ENCODE data around the gene CMIP.

CMIP gene

DNA sequence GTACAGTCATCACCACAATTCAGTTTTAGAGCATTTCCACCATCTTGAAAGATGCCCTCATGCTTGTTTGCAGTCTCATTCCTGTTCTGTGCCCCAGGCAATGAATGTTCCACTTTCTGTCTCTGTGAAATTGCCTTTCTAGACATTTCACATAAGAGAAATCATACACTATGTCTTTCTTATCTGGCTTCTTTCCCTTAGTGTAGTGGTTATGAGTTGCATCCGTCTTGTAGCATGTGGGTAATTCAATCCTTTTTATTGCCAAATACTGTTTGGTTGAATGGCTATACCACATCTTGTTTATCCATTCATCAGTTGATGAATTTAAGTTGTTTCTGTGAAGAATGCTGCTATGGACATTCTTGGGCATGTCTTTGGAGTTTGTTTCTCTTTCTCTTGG, 202.0 kb downstream of the CMIP start:
- DNase-seq = no peak

DNA sequence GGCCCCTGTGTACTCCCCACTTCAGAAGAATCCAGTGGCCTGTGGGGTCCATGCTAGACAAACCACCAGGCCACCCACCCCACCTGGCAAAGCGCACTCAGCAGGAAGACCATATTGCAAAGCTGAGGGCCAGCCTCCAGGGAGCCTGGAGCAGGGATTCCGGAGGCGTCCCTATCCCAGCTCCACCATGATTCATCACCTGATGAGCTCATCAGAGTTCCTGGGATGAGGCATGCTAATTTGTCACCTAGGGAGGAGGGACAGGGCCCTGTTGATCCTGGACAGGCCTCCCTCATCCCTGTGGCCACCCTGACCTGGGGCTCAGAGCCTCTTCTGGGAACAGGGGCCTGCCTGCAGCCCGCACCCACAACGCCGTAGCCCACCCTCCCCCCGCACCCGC, 202.9 kb downstream of the CMIP start:
- no peak for DNase-seq

DNA sequence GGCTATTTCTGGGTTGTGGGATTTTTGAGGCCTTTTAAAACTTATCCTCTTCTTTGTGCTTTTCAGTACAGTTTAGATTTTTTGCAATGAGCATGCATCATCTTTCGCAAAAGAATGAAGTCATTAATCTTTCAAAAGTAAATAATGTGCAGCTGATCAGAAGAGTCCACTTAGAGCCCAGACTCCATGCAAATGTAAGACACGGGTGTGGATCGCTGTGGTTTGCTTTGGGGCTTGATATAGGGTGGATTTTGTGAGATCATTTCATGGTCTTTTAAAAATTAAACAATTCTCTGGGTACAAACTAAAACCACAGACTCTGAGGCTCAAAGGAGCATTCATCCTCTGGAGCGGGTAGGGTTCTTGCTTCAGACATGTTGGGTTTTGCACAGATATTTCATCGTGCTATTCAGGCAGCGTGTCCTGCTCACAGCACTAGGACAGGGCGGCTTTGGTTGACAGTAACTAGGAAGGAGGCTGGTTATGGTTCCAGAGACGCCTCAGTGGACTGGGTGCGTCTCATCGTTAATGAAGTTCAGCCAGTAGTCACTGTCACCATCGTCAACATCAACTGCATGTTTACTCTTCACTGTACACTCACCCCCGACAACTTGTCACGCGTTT, 205.1 kb downstream of the CMIP start:
- no peak for DNase-seq

DNA sequence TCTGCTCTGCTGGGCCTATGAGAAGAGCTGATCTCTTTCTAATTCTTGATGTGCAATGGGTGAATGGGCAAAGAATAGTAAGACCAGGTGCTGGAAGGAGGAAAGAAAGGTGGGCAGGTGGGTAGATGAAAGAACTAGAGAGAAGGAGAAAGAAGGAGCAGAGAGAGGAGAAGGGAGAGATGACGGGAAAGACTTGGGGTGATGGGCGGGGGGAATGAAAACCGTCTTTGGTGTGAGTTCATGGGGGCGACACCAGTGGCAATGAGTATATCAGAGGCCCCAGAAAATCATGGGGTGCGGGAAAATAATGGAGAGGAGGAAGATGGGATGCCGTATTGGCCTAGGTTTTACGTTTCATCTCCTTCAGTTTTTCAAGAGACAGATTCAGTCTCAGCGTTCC, 205.7 kb downstream of the CMIP start:
- DNase-seq = no peak

DNA sequence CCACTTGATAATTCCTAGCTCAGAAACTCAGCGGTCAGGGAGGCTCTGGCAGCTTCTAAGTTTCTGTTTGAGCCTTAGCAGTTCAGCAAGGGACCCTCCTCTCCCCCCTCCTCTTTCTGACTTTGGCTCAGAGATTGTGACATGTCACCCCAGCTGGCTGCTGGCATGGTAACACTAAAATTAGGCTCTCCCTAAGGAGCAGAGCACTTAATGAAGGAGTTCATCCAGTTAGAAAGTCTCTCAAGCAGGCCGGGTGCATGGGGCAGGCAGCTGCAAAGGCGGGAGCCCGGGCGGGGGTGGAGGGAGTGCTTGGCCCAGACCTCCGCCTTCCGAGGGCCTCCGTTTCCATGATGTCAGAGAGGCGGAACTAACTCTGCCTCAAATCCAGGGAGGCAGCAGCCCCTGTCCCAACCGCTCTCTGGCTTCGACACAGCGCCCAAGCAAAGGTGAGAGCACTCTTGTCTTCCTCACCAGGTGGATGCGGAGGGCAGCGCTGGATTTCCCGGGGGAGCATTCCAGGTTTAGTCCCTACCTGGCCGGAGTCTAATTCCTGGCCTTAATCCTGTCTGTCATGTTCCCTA, 206.5 kb downstream of the CMIP start:
- DNase-seq = peak; percentile 32

DNA sequence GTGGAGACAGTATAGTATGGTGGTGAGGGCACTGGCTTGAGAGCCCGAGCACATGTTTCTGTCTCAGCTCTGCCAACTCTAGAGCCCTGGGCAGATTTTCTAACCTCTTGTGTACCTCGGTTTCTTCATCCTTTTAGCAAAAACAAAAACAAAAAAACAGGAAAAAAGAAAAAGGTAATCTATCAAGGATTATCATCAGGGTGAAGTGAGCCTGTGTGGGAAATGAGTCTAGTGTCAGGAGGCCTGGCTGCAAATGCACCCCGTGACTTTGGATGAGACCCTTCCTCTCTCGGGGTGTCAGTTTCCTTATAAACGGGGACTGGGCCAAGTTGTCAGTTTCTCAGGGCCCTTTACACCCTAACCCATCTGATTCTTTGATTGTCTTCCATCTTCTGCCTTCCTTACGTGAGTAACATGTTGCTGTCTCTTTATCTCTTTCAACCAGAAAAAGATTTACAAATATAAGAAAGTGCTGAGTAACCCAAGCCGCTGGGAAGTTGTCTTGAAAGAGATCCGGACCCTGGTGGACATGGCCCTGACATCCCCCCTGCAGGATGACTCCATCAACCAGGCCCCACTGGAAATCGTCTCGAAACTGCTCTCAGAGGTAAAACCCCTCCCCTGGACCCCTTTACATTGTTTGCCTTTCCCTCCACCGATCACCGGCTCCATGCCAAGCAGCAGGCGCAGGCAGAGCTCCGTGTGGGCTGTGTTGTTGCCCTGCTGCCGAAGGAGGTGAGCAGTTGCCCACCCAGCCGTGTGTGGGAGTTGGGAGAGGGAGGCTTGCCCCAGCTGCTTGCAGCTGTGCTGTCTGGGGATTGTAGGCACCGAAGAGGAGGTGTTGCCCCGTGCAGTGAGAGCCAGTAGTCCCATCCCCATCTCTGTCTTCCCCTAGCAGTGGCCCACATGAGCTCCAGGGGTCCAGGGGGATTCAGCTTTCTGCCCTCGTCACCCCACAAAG, 207.4 kb downstream of the CMIP start:
- DNase-seq = peak; percentile 75

DNA sequence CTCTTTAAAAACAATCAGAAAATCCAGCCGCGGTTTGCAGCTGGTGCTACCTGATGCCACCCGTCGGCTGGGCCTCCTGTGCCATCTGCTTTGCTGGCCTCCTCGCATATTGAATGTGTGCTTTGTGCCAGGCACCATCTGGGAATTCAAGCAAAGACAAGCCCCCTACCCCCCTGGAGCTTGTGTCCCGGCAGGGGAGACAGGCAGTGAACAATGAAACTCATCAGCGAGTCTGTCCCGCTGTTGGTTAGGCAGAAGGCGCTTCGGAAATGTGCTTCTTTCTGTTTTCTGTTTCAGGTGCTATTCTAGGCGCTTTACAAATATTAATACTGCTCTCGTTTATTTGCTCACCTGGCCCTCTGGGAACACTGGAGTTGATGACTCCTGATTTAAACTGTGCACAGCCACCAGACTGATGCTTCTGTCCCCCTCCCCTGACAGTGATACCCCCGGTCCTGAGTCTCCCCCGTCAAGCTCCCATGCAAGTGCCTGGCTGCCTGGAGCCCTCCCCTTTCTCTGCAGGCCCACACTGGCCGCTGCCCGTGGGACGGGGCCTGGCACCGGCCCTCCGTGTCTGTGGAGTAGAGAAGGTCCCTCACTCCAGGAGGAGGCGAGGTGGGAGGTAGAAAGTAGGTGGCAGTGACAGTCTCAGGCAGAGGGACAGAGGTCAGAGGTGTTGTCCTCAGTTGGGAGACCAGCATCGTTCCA, 208.3 kb downstream of the CMIP start:
- peak; percentile 92 for DNase-seq

DNA sequence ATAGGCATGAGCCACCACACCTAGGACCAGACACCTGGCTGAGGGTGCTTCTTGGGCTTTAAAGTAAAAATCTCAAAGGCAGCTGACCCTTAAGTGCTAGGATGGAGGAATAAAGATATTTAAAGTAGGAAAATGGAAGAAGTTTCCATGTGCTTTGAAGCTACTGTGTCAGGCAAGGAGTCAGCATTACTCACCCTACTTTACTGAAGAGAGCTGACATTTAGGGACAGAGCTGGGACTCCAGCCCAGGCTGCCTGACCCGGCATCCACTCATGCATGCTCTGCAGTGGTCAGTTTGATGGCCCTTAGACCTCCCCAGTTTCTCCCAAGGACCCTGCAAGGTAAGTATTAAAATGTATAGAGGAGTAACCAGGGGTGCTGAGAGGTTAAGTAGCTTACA, 209.7 kb downstream of the CMIP start:
- no peak for DNase-seq

DNA sequence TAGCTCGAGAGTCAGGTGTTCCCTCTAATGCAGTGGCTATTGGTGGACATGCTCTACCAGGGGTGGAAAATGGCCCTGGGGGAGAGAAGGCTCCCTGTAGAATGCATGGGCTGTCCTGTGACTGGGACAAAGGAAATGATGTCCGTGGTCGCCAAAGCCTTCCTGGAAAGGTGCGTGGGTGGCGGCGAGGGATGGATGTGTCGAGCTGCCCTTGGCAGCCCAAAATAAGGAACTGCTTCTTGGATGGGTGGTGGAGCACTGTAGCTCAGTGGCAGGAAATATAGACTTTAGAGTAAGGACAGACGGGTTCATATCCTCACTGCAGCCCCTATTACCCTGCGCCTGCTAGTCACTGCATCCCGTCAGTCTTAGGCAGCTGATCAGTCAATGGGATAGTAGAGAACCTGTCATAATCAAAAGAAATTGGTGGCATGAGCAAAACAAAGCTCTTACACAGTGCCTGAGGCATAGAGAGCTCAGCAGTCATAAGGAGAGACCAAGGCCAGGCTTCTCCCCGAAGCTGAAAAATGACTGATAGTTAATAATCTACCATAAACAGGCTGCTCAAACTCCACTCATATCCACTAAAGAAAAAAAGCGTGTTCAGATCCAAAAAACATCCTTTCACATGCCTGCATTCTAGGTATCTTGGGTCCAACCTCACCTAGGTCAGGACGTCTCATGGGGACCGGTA, 211.0 kb downstream of the CMIP start:
- no peak for DNase-seq

DNA sequence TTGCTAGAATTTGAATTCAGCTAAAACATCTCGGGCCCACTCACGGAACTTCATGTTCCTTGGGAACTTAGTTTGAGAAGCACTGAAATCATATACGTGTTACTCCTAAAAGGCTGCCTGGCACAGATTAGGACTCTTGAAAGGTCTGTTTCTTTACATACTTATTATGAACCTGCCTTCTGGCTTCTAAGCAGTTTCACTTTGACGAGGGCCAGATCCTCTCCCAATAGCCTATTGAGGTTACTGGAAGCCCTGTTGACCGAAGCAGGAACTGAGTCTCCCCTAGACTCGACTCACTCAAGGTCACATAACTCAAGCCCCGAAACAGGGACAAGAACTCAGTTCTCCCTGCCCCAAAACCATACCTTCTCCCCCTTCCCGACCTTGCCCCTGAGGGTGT, 212.6 kb downstream of the CMIP start:
- no peak for DNase-seq

DNA sequence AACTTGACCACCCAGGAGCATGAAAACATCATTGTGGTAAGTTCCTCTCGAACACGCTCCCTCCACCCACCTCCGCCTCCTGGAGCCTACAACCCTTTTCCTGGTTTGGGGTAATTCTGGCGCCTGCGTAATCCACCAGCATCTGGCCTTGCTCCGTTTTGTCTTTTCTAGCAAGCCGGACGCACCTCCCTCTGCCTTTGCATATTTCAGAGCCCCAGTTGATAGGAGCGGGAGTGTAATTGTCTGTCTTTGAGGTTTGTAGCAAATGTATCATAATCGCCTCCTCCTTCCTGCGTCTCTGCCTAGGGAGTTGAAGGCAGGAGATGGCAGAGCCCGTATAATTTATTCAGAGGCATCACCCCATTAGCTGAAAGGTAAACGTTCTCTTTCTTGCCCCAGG, 213.2 kb downstream of the CMIP start:
- no peak for DNase-seq

DNA sequence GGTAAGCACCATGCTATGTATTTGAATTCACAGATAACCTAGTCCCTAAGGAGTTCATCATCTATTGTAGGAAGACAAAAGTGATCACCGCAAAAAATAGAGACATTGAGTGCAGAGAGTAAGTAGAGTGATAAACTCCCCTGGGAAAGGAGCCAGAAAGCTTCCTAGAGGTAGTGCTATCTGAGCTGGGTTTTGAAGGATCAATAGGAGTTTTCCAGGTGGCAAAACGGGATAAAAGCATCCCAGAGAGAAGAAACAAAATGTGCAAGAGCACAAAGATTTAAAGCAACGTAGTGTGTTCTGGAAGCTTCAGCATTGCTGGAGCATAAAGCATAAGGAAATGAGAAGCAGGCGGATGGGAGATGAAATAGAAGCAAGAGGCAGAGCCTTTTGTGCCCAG, 213.8 kb downstream of the CMIP start:
- DNase-seq = no peak

DNA sequence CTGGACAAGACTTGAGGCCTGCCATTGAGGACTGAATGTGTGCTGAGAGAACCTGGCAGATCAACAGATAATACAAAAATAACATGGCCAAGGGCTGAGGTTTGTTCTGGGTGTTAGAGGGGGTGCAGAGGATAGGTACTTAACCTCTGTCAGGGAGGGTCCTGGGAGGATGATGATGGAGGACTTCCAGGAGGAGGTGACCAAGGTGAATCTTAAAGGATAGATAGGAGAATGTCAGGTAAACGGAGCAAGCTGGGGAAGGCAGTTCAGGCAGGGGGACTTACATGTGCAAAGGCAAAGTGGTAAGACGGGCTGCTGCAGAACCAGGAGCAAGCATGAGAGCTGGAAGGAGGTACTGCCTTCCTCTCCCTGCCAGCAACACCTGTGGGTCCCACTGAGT, 214.6 kb downstream of the CMIP start:
- DNase-seq = no peak

DNA sequence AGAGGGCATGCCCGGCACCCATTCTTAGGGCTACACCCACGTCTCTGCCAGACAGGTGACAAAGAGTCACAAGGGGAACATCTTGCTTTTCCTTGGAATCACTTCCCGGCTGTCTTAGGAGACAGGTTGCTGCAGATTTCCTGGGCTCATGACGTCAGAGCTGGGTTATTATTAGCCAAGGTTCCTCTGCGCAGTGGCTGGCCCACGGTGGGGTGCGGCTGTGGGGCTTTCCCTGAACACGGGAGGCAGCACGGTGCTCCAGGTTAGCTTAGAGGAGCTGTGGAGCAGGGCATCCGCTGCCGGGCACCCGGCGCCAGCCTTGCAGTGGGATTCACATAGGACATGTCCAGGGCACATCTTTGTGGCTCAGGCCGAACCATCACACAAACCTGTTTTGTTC, 216.5 kb downstream of the CMIP start:
- DNase-seq = no peak

DNA sequence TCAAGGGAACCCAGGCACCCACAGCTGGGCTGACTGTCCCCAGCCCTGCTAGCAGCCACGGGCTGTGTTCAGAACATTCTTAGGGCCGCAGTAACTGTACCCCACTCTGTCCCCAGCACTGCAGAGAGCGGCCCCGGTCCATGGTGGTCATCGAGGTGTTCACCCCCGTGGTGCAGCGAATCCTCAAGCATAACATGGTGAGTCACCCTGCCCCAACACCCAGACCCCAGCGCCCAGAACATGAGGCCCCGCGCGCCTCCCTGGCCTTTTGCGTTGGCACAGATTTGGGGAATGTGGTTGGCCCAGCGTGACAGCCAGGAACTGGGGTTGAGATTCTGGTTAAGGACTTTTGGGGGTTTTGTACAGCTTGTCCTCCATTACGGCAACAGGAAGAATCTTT, 219.5 kb downstream of the CMIP start:
- DNase-seq = no peak

DNA sequence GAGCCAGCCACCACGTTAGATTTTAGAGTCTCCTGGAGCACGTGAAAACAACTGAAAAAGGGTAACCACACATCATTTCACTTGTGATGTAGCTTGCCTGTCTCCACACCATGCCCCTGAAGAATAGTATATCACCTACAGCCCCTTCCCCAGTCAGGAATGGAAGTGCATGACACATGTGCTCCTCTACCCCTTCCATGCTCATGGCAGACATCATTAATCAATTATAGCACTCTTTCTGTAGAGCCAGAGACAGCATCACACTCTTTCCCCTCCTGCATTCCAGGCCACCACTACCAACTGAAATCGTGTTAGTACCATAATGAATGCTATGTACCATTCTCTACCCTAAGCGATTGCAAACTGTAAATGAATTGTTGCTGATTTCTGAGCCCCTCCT, 221.0 kb downstream of the CMIP start:
- DNase-seq = no peak

DNA sequence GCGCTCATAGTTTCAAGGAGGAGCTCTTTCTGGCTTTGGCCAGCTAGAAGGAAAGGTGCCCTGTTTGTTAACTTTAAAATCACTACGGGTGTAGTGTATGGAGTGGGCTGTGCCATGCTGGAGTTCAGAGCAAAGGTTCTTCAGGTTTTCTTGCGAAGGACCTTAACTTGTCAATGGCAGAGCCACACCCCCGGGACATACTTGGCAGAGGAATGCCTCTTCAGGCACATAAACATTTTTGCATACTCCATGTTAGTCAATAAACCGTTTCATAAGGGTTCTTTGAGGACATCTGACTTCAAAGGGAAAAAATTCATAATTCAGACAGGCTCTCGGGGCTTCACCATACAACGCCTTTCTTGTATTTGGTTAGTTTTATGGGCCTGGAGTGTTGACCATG, 221.5 kb downstream of the CMIP start:
- DNase-seq = no peak

DNA sequence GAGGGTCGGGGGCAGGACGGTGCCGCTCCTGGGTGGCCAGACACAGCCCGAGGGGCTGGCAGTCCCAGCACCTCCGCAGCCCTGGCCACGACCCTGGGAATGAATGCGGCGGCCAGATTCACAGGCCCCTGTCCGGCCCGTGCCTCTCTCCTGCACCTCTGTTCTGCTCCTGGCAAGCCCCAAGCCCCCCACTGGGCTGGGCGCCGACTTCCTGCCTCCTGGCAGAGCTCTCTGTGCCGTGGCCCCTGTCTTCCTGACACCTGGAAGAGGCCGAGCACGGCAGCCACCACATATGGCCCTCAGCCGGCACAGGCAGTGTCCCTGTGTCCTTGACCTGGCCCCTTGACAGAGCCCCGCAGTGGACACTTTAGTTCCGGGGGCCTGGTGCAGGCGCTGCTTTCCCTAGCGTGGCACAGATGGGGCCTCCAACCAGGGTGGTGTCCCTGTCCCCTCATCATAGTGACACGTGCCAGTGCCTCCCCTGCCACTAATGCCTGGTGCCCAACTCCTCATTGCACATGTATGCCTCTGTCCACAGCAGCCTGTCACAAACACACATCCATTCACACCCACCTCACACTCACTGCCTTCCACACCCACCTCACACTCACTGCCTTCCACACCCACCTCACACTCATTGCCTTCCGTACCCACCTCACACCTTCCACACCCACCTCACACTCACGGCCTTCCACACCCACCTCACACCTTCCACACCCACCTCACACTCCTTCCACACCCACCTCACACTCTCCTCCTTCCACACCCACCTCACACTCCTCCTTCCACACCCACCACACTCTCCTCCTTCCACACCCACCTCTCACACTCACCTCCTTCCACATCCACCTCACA, 223.9 kb downstream of the CMIP start:
- DNase-seq = no peak

DNA sequence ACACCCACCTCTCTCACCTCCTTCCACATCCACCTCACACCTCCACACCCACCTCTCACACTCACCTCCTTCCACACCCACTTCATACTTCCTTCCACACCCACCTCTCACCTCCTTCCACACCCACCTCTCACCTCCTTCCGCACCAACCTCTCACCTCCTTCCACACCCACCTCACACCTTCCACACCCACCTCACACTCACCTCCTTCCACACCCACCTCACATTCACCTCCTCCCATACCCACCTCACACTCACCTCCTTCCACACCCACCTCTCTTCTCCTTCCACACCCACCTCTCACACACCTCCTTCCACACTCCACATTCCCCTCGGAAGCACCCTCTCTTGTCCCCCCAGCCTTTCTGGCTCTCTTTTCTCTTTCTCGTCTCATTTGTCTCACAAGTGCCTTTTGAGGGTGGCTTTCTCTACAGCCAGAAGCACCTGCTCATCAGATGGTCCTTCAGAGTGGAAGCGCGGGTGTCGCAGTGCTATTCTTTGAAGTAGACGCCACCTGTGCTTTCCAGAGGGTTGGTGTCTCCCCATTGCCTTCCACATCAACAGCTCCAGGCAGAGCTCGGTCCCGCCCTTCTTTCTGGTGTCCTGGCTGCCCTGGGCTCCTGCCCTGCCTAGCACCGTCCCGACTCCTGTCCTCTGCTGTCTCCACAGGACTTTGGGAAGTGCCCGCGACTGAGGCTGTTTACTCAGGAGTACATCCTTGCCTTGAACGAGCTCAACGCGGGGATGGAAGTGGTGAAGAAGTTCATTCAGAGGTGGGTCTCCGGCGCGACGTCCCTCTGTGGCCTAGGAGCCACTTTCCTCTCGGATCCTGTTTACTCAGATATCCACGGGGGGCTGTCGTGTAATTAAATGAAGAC, 225.1 kb downstream of the CMIP start:
- no peak for DNase-seq

DNA sequence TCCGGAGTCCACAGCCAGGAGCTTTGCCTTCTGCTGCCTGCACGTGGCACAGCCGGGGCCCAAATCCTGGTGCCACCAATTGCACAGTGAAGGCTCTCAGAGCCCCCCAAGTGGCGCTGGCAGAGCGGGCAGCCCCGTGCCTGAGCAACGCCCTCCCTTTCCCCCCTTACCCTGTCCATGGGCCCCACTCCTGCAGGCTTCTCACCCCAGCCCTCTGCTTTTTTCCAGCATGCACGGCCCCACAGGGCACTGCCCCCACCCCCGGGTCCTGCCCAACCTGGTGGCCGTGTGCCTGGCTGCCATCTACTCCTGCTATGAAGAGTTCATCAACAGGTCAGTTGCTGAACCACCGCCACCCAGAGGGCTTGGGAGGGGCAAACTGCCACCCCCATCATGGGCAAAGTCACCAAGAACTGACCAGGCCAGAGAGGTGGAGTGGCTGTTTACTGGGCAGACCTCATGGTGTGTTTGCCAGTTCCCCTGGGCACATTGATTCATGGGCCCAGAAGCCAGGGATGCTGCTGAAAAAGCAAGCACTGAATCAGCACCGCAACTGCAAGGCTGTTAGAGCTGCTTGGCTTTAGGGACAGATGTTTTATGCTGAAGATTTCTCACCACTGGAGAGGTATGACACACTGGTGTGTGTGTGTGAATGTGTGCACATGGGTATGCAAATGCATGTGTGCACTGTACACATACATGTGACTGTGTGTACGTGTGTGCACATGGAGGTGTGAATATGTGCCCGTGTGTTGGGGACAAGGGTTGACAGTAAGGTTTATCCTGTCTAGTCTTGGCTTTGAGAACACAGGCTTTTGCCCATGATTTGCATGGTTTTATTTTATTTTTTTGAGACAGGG, 227.4 kb downstream of the CMIP start:
- DNase-seq = no peak

Measured in NCI-H1694 (cell line).